Fibroblast of skin of left biceps (primary cell): ENCODE measurements around the gene U2AF1.
"Not testable (repeated sequence)": the region's sequence is repeated elsewhere in the genome, so short reads cannot be mapped to it uniquely, and the experiment has no call there.

Experiments
- DNase-seq, 2 experiments: peaks; one replicate each; pipeline ENCODE4 v3.0.0-alpha.2; 2013; ENCODE audit warnings: low read depth in 2 of 2

U2AF1 gene

GRCh38 chr21:43106965-43107793, at the start of gene U2AF1:
Gene U2AF1, minus strand, starts transcription at chr21:43107570. Its CDS starts 76 bp downstream, at chr21:43107494.
- not testable (repeated sequence) for DNase-seq

- DNase-seq, result not testable (repeated sequence)
Measured at GRCh38 chr21:43153601-43154000, 46.2 kb upstream of the U2AF1 start.

GRCh38 chr21:43149344-43149743, 42.0 kb upstream of the U2AF1 start:
- not testable (repeated sequence) for DNase-seq

- not testable (repeated sequence) for DNase-seq
Measured at GRCh38 chr21:43147999-43148398, 40.6 kb upstream of the U2AF1 start.

GRCh38 chr21:43146637-43147036, 39.3 kb upstream of the U2AF1 start:
- DNase-seq, result not testable (repeated sequence)

GRCh38 chr21:43141407-43141806, 34.0 kb upstream of the U2AF1 start:
- not testable (repeated sequence) for DNase-seq

GRCh38 chr21:43138944-43139343, 31.6 kb upstream of the U2AF1 start:
- DNase-seq, result not testable (repeated sequence)

- not testable (repeated sequence) for DNase-seq
Measured at GRCh38 chr21:43134520-43134919, 27.1 kb upstream of the U2AF1 start.

- DNase-seq, result not testable (repeated sequence)
Measured at GRCh38 chr21:43130094-43130493, 22.7 kb upstream of the U2AF1 start.

GRCh38 chr21:43115956-43116355, 8.6 kb upstream of the U2AF1 start:
- not testable (repeated sequence) for DNase-seq

- not testable (repeated sequence) for DNase-seq
Measured at GRCh38 chr21:43114483-43114882, 7.1 kb upstream of the U2AF1 start.

GRCh38 chr21:43109006-43109405, 1.6 kb upstream of the U2AF1 start:
- not testable (repeated sequence) for DNase-seq

GRCh38 chr21:43108177-43108576, 807 bp upstream of the U2AF1 start:
- not testable (repeated sequence) for DNase-seq

- not testable (repeated sequence) for DNase-seq
Measured at GRCh38 chr21:43107794-43108137, 396 bp upstream of the U2AF1 start.

- not testable (repeated sequence) for DNase-seq
Measured at GRCh38 chr21:43104642-43105041, 2.7 kb downstream of the U2AF1 start.

- DNase-seq, result not testable (repeated sequence)
Measured at GRCh38 chr21:43102281-43102680, 5.1 kb downstream of the U2AF1 start.

- DNase-seq, result not testable (repeated sequence)
Measured at GRCh38 chr21:43101676-43102075, 5.7 kb downstream of the U2AF1 start.

GRCh38 chr21:43101000-43101399, 6.4 kb downstream of the U2AF1 start:
- not testable (repeated sequence) for DNase-seq

- DNase-seq, result not testable (repeated sequence)
Measured at GRCh38 chr21:43091979-43092614, 15.3 kb downstream of the U2AF1 start.

GRCh38 chr21:43090947-43091346, 16.4 kb downstream of the U2AF1 start:
- DNase-seq, result not testable (repeated sequence)

GRCh38 chr21:43089463-43089862, 17.9 kb downstream of the U2AF1 start:
- not testable (repeated sequence) for DNase-seq

- DNase-seq, result not testable (repeated sequence)
Measured at GRCh38 chr21:43082587-43083300, 24.6 kb downstream of the U2AF1 start.
